Type B pancreatic cell (in vitro differentiated cells): ENCODE results near the gene CCNG2. TPM values are rescaled to one million over a fixed set of nuclear protein-coding genes. Genes with fewer than 3 reads are reported as not detected.
"Not testable (repeated sequence)": the region's sequence is repeated elsewhere in the genome, so short reads cannot be mapped to it uniquely, and the experiment has no call there.

Experiments used
- DNase-seq: peaks from one replicate; pipeline ENCODE4 v3.0.0; 2021; ENCODE audit warnings: mixed read lengths; ENCODE audit not compliant: unreplicated experiment; ENCODE audit errors: extremely low spot score
- H3K27ac Mint-ChIP-seq: 2 replicates; pipeline ENCODE4 v1.8.0; 2021; ENCODE audit warnings: mild to moderate bottlenecking, mixed read lengths
- H3K27me3 Mint-ChIP-seq: 2 replicates; pipeline ENCODE4 v1.8.0; 2021; ENCODE audit warnings: mixed read lengths
- H3K36me3 Mint-ChIP-seq: 2 replicates; pipeline ENCODE4 v1.8.0; 2021; ENCODE audit warnings: mixed read lengths
- H3K4me1 Mint-ChIP-seq: one replicate; pipeline ENCODE4 v1.8.0; 2021; ENCODE audit warnings: mixed read lengths; ENCODE audit not compliant: unreplicated experiment
- H3K4me3 Mint-ChIP-seq: 2 replicates; pipeline ENCODE4 v1.8.0; 2021; ENCODE audit warnings: mild to moderate bottlenecking, mixed read lengths
- H3K9me3 Mint-ChIP-seq: 2 replicates; pipeline ENCODE4 v1.8.0; 2021; ENCODE audit warnings: mixed read lengths
- CTCF ChIP-seq: fragments of 200-600 bp; sonication (generic); conservative IDR thresholded peaks from 2 replicates; pipeline ENCODE4 v1.5.0; 2021; ENCODE audit warnings: antibody characterized with exemption, mild to moderate bottlenecking
- total RNA-seq: library from RNA; stranded (reverse); gene quantifications from 2 replicates; pipeline ENCODE4 v1.2.1, GENCODE V29; 2021; ENCODE audit warnings: low replicate concordance

The CCNG2 gene
- total RNA-seq, 1 donor from 2014 or later = 67.9 TPM

- no peak for TF ChIP-seq CTCF
- H3K27ac Mint-ChIP-seq = no peak overlapping the region
- no peaks in the 10 kb centered on the region for H3K27me3 Mint-ChIP-seq
- peaks cover 23% of the 10 kb centered on the region for H3K4me1 Mint-ChIP-seq
- no peaks in the 10 kb centered on the region for H3K9me3 Mint-ChIP-seq
- no peaks in the 10 kb centered on the region for H3K36me3 Mint-ChIP-seq
- no peak for DNase-seq
- no peak overlapping the region for H3K4me3 Mint-ChIP-seq
These were observed 29.8 kb upstream of the CCNG2 start for GRCh38 chr4:77127215-77127614.

- H3K27ac Mint-ChIP-seq = no peak overlapping the region
- no peaks in the 10 kb centered on the region for H3K9me3 Mint-ChIP-seq
- peaks cover 15% of the 10 kb centered on the region for H3K4me1 Mint-ChIP-seq
- H3K4me3 Mint-ChIP-seq = no peak overlapping the region
- no peaks in the 10 kb centered on the region for H3K27me3 Mint-ChIP-seq
- H3K36me3 Mint-ChIP-seq = no peaks in the 10 kb centered on the region
- DNase-seq = no peak
- no peak for TF ChIP-seq CTCF
These were observed 29.0 kb upstream of the CCNG2 start for GRCh38 chr4:77127837-77128621.

- Mint-ChIP-seq H3K9me3 (no peaks in the 10 kb centered on the region), H3K4me1 (peaks cover 3% of the 10 kb centered on the region), H3K27ac (no peak overlapping the region), H3K36me3 (no peaks in the 10 kb centered on the region), H3K27me3 (no peaks in the 10 kb centered on the region), H3K4me3 (no peak overlapping the region)
- DNase-seq = no peak
- no peak for TF ChIP-seq CTCF
These were observed 24.2 kb upstream of the CCNG2 start for GRCh38 chr4:77132652-77133312.

GRCh38 chr4:77137448-77137847, 19.6 kb upstream of the CCNG2 start:
- not testable (repeated sequence) for H3K27me3 Mint-ChIP-seq, H3K36me3 Mint-ChIP-seq, H3K4me1 Mint-ChIP-seq, H3K4me3 Mint-ChIP-seq, H3K9me3 Mint-ChIP-seq, H3K27ac Mint-ChIP-seq, DNase-seq

- no peaks in the 10 kb centered on the region for H3K36me3 Mint-ChIP-seq
- no peaks in the 10 kb centered on the region for H3K9me3 Mint-ChIP-seq
- H3K4me1 Mint-ChIP-seq = peaks cover 26% of the 10 kb centered on the region
- no peak for DNase-seq
- no peaks in the 10 kb centered on the region for H3K27me3 Mint-ChIP-seq
- no peak overlapping the region for H3K4me3 Mint-ChIP-seq
- no peak overlapping the region for H3K27ac Mint-ChIP-seq
- TF ChIP-seq CTCF = no peak
These were observed 14.9 kb upstream of the CCNG2 start for GRCh38 chr4:77141964-77142645.

- Mint-ChIP-seq H3K4me1 (peaks cover 30% of the 10 kb centered on the region), H3K4me3 (no peak overlapping the region), H3K36me3 (no peaks in the 10 kb centered on the region), H3K27me3 (no peaks in the 10 kb centered on the region), H3K9me3 (no peaks in the 10 kb centered on the region), H3K27ac (no peak overlapping the region)
- DNase-seq = no peak
- no peak for TF ChIP-seq CTCF
These were observed 14.4 kb upstream of the CCNG2 start for GRCh38 chr4:77142646-77143028.
